NCI-H526 (cell line): ENCODE measurements around the gene GKN2.
A peak's percentile ranks its signal among the peaks of the same experiment; 100 is the strongest.
"Not testable (repeated sequence)": the region's sequence is repeated elsewhere in the genome, so short reads cannot be mapped to it uniquely, and the experiment has no call there.

Source experiments
- DNase-seq, 2 experiments: peaks; one replicate each; lab custom pipeline; 2025; lab: John Stamatoyannopoulos, UW

GKN2 gene

GRCh38 chr2:68920481-68921170, 32.1 kb downstream of the GKN2 start:
- DNase-seq = no peak

GRCh38 chr2:68918497-68918896, 34.2 kb downstream of the GKN2 start:
- DNase-seq = no peak

DNA sequence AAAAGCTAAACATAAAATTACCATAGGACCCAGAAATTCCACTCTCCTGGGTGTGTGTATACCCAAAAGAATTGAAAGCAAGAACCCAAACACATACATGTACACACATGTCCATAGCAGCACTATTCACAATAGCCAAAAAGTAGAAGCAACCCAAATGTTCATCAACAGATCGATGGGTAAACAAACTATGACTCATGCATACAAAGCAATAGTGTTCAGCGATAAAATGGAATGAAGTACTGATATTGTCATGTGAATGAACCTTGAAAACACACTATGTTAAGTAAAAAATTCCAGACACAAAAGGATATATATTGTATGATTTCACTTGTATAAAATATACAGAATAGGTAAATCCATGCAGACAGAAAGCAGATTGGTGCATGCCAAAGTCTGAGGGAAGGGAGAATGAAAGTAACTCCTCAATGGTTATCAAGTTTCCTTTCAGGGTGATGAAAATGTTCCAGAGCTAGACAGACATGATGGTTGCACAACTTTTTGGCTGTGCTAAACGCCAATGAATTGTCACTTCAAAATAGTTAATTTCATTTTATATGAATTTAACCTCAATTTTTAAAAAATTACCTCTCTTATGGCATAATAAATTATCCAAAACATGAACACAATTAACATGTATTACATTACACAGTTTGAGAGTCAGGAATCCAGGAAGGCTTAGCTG, 35.5 kb downstream of the GKN2 start:
- no peak for DNase-seq

GRCh38 chr2:68916226-68916625, 36.5 kb downstream of the GKN2 start:
- DNase-seq = no peak

DNA sequence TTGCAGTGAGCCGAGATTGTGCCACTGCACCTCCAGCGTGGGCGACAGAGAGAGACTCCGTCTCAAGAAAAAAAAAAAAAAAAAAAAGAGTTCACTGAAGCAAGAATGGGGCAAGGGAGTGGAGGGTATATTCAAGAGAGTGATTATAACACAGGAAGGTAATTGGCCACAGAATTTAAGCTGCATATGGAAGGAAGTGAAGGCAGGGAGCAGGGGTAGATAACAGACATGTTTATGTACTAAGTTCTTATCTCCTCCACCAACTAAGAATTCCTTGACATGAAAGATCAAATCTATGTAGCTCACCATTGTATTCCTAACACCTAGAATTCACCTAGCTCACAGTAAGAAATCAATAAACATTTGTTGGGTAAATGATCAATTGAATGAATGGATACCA, 37.3 kb downstream of the GKN2 start:
- no peak for DNase-seq

GRCh38 chr2:68913359-68913758, 39.3 kb downstream of the GKN2 start:
- no peak for DNase-seq

DNA sequence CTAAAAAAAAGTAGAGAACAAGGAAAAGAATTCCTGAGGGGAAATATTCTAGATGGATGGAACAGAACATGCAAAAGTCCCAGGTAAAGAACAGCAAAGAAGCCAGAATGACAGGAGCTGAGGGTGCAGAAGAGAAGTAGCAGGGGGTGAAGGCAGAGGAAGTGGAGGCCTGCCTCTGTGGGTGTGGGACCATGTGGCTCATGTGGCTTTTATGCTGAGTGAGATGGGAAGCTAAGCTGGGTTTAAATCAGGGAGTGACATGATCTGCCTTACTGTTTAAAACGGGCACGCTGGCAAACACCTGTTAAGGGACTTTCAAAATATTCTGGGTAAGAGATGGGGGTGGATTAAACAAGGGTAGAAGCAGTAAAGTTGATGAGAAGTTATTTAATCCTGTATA, 40.0 kb downstream of the GKN2 start:
- DNase-seq = no peak

- DNase-seq = no peak
These were observed 40.6 kb downstream of the GKN2 start for GRCh38 chr2:68912111-68912510.

DNA sequence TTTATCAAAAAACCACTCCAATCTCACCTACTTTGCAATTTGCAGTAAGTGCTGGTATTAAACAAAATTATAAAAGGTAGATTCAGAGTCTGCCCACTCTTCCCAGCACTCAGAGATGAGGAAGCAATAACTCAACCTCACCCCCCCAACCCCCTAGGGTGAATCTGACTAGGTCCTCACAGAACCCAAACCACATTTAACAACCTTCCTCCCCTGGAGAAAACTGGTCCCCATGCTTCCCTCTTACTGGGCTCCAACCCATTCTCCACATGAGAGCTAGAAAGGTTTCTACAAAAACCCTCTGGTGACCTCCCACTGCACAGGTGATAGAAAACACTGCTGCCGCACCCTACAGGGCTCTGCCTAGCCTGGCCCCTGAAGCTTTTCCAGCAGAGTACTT, 41.0 kb downstream of the GKN2 start:
- DNase-seq = no peak

DNA sequence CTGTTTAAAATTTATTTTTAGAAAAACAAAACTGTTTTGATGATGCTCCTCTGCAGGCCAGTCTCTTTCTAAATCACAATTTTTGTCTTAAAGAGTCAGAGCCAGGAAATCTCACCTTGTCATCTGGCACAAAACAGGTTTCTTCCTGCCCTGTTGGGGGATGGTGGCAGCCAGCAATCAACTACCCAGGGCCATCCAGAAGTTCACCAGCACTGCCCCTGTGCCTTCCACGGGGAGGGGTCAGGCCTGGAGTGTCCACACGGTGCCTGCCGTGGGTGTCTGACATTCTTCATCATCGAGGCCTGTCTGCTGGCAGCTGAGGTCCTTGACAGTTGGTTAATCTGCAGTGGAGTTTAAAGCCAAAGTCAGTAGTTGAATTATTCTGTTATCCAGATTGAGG, 41.4 kb downstream of the GKN2 start:
- peak in 1 of 2 experiments; percentile 70 for DNase-seq

GRCh38 chr2:68909793-68910674, 42.7 kb downstream of the GKN2 start:
- DNase-seq = peak; percentile 61 to 84

- peak; percentile 78 to 84 for DNase-seq
These were observed 44.2 kb downstream of the GKN2 start for GRCh38 chr2:68908392-68908970.

DNA sequence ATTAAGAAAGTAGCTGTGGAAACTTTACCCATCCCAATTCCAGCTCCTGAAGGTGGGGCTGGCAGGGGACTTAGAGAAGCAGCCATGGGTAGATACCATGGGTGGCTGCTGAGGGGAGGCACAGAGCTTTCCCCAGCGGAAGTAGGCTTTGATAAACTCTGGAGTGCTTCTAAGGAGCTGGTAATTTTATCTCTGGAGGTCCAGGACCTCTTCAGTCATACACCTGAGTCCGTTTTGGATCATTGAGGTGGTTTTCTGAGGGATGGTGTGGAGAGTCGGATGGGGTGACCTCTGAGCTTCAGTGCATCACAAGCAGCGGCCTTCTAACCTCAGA, 44.8 kb downstream of the GKN2 start:
- no peak for DNase-seq

- no peak for DNase-seq
These were observed 45.3 kb downstream of the GKN2 start for GRCh38 chr2:68907232-68907919.

- no peak for DNase-seq
These were observed 46.0 kb downstream of the GKN2 start for GRCh38 chr2:68906716-68907115.

GRCh38 chr2:68905116-68905515, 47.6 kb downstream of the GKN2 start:
- DNase-seq = no peak

DNA sequence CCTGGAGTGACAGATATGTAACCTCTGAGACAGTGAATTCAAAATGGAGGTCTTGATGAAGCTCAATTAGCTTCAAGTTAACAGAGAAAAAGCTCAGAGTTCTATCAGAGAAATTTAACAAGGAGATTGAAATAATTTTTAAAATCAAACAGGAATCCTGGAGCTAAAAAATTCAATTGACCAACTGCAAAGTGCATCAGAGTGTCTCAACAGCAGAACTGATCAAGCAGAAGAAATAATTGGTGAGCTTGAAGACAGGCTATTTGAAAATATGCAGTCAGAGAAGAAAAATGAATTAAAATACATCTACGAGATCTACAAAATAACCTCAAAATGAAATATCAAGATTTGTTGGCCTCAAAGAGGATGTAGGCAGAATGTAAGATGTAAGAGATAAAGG, 51.1 kb downstream of the GKN2 start:
- DNase-seq = no peak

DNA sequence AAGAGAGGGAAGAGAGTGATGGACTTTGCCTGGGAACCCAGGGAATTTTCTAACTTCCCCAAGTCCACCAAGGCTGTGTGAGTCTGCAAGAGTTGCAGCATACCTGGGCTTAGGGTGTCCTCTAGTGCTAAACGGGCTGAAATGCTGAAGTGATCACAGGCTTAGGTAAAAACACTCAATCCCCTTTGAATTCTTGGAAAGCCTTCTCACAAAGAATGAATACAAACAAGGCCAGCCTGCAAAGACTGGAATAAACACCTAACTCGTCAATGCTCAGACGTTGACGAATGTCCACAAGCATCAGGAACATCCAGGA, 51.5 kb downstream of the GKN2 start:
- peak in 1 of 2 experiments; percentile 32 for DNase-seq

- no peak for DNase-seq
These were observed 52.0 kb downstream of the GKN2 start for GRCh38 chr2:68900496-68901198.

GRCh38 chr2:68895981-68896380, 56.7 kb downstream of the GKN2 start:
- not testable (repeated sequence) for DNase-seq
